ENCODE data around the gene KATNAL1.

- TF ChIP-seq CTCF (conservative IDR thresholded peaks at IDR 0.05; ENCODE audit: low read depth, low read length) (no peak), RFX5 (IDR thresholded peaks at IDR 0.05; ENCODE audit: low read depth, low read length) (no peak), MXI1 (IDR thresholded peaks at IDR 0.05; ENCODE audit: borderline replicate concordance, low read depth, low read length) (no peak), POLR2A (IDR thresholded peaks at IDR 0.05; ENCODE audit: low read depth, low read length) (no peak), ELK1 (IDR thresholded peaks at IDR 0.05; ENCODE audit: borderline replicate concordance, low read depth, low read length) (no peak), RCOR1 (IDR thresholded peaks at IDR 0.05; ENCODE audit: insufficient replicate concordance, low read length) (no peak), RAD21 (IDR thresholded peaks at IDR 0.05; ENCODE audit: low read length) (no peak), CEBPB (IDR thresholded peaks at IDR 0.05; ENCODE audit: low read depth, low read length) (no peak), MAFK (IDR thresholded peaks at IDR 0.05; ENCODE audit: low read depth, low read length) (no peak), NFE2L2 (IDR thresholded peaks at IDR 0.05; ENCODE audit: low read depth, low read length) (no peak), SMC3 (IDR thresholded peaks at IDR 0.05; ENCODE audit: low read depth, low read length) (no peak), MAZ (IDR thresholded peaks at IDR 0.05; ENCODE audit: borderline replicate concordance, low read depth, low read length) (no peak), FOS (IDR thresholded peaks at IDR 0.05; ENCODE audit: low read depth, low read length) (no peak)
These were observed 580 bp upstream of the KATNAL1 start for GRCh38 chr13:30307971-30308290.

All from IMR-90 (cell line).